HEK293 (cell line): ENCODE measurements around the gene MTHFD1L.

Experiments used
- CTCF ChIA-PET: fragments of 350-600 bp; formaldehyde crosslinking; extraction: SDS; loops from one replicate; lab custom pipeline; 2021; ENCODE audit warnings: antibody characterized with exemption; lab: Yijun Ruan, JAX
- POLR2A ChIA-PET: fragments of 300-600 bp; formaldehyde crosslinking; extraction: SDS; loops from one replicate; lab custom pipeline; 2020; ENCODE audit warnings: antibody characterized with exemption, inconsistent platforms; lab: Yijun Ruan, JAX
- H3K27ac ChIP-seq: fragments of 200-500 bp; sonication (Bioruptor generic); 2 replicates; pipeline ENCODE4 v1.5.1; 2014; ENCODE audit warnings: low read depth, low read length, control low read depth, inconsistent platforms; ENCODE audit errors: extremely low read depth
- H3K36me3 ChIP-seq, 2 experiments: fragments of 200-500 bp in 1 of 2; sonication (Bioruptor generic) in 1 of 2; 1 replicate in 1 of 2; 2 replicates in 1 of 2; pipeline ENCODE4 v1.5.1; 2014 to 2017; ENCODE audit warnings: inconsistent platforms in 2 of 2, low read length in 2 of 2; ENCODE audit not compliant: control insufficient read depth in 2 of 2, insufficient read depth in 1 of 2
- H3K4me1 ChIP-seq: fragments of 200-500 bp; sonication (Bioruptor generic); 2 replicates; pipeline ENCODE4 v1.5.1; 2014; ENCODE audit warnings: mild to moderate bottlenecking, low read length, inconsistent platforms; ENCODE audit not compliant: control insufficient read depth, insufficient read depth
- H3K4me3 ChIP-seq: 2 replicates; pipeline ENCODE4 v1.5.1; 2011; ENCODE audit warnings: low read depth, mild to moderate bottlenecking, control low read depth, low read length, moderate library complexity
- H3K9me3 ChIP-seq: fragments of 200-500 bp; sonication (Bioruptor generic); 2 replicates; pipeline ENCODE4 v1.5.1; 2014; ENCODE audit warnings: low read depth, low read length, inconsistent platforms; ENCODE audit not compliant: control insufficient read depth, insufficient read depth
- GLI4 ChIP-seq: fragments of 450-650 bp; formaldehyde crosslinking; IDR thresholded peaks from 2 replicates; pipeline ENCODE4 v1.5.1; 2016; ENCODE audit warnings: missing biosample characterization, missing genetic modification characterization
- GLIS2 ChIP-seq: fragments of 450-650 bp; formaldehyde crosslinking; IDR thresholded peaks from 2 replicates; pipeline ENCODE4 v1.5.1; 2016; ENCODE audit warnings: missing biosample characterization, missing genetic modification characterization
- OSR2 ChIP-seq: fragments of 450-650 bp; formaldehyde crosslinking; IDR thresholded peaks from 2 replicates; pipeline ENCODE4 v1.5.1; 2016; ENCODE audit warnings: missing biosample characterization, missing genetic modification characterization
- YY1 ChIP-seq: fragments of 450-650 bp; formaldehyde crosslinking; IDR thresholded peaks from 2 replicates; pipeline ENCODE4 v1.5.1; 2018; ENCODE audit warnings: missing biosample characterization, missing genetic modification characterization
- ZBTB20 ChIP-seq: fragments of 450-650 bp; formaldehyde crosslinking; IDR thresholded peaks from 2 replicates; pipeline ENCODE4 v1.5.1; 2016; ENCODE audit warnings: missing biosample characterization, missing genetic modification characterization
- ZFP41 ChIP-seq: fragments of 450-650 bp; formaldehyde crosslinking; IDR thresholded peaks from 2 replicates; pipeline ENCODE4 v1.5.1; 2016; ENCODE audit warnings: missing biosample characterization, missing genetic modification characterization, borderline replicate concordance
- ZNF211 ChIP-seq: fragments of 450-650 bp; formaldehyde crosslinking; IDR thresholded peaks from 2 replicates; pipeline ENCODE4 v1.5.1; 2016; ENCODE audit warnings: low read depth, missing biosample characterization, missing genetic modification characterization
- ZNF239 ChIP-seq: fragments of 450-650 bp; formaldehyde crosslinking; IDR thresholded peaks from 2 replicates; pipeline ENCODE4 v1.5.1; 2016; ENCODE audit warnings: missing biosample characterization, missing genetic modification characterization
- ZNF48 ChIP-seq: fragments of 450-650 bp; formaldehyde crosslinking; IDR thresholded peaks from 2 replicates; pipeline ENCODE4 v1.5.1; 2016; ENCODE audit warnings: missing biosample characterization, missing genetic modification characterization
- ZNF518A ChIP-seq: fragments of 450-650 bp; formaldehyde crosslinking; conservative IDR thresholded peaks from 2 replicates; pipeline ENCODE4 v1.5.1; 2016; ENCODE audit warnings: low read depth, missing biosample characterization, missing genetic modification characterization
- ZNF660 ChIP-seq: fragments of 450-650 bp; IDR thresholded peaks from 2 replicates; pipeline ENCODE4 v1.5.1; 2018; ENCODE audit warnings: missing biosample characterization, mild to moderate bottlenecking, missing genetic modification characterization
- ZNF701 ChIP-seq: fragments of 450-650 bp; formaldehyde crosslinking; IDR thresholded peaks from 2 replicates; pipeline ENCODE4 v1.5.1; 2016; ENCODE audit warnings: missing biosample characterization, missing genetic modification characterization
- ZNF785 ChIP-seq: fragments of 450-650 bp; formaldehyde crosslinking; IDR thresholded peaks from 2 replicates; pipeline ENCODE4 v1.5.1; 2016; ENCODE audit warnings: missing biosample characterization, missing genetic modification characterization
- TF ChIP-seq, protein P1 (sequence below): fragments of 450-650 bp; formaldehyde crosslinking; IDR thresholded peaks from 2 replicates; pipeline ENCODE4 v1.5.1; 2016; ENCODE audit warnings: missing biosample characterization, missing genetic modification characterization
- TF ChIP-seq, protein P2 (sequence below): fragments of 450-650 bp; formaldehyde crosslinking; IDR thresholded peaks from 2 replicates; pipeline ENCODE4 v1.5.1; 2016; ENCODE audit warnings: missing biosample characterization, missing genetic modification characterization

Gene MTHFD1L

DNA sequence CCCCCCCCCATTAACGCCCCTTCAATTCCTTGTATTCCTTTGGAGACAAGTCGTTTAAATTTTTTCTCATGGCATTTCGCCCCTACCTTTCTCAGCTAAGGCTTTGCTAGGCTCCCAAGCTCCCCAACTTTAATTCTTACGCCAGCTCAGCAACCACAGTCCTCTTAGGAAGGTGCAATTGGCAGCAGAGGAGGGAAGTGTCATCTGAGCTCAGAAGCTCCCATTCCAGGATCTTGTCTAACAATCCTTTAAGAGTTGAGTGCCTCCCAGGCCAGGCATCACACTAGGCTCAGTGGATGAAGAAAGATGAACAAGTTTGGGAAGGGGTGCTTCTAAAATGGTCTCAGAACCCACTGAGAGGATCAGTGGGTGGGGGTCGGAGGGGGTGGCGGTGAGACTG, 243.0 kb downstream of the MTHFD1L start:
- Histone ChIP-seq H3K36me3 (no peaks in the 10 kb centered on the region), H3K27ac (no peak overlapping the region), H3K9me3 (no peaks in the 10 kb centered on the region), H3K4me3 (no peak overlapping the region), H3K4me1 (peaks cover 2% of the 10 kb centered on the region; the same call in 1 of the 2 replicates)
- ChIA-PET POLR2A (interaction anchor here (0.6 kb wide), 1 partner anchor 46 kb away, joined by 8 read pairs; no protein-coding TSS in a partner anchor), CTCF (interaction anchor here (1.5 kb wide), 1 partner anchor 94 kb away, joined by 5 read pairs; no protein-coding TSS in a partner anchor)
- no peak for TF ChIP-seq ZNF518A (tag by site-specific recombination)
- TF ChIP-seq ZNF660 (tag by site-specific recombination): no peak
- TF ChIP-seq ZNF701: no peak
- TF ChIP-seq, protein P1, sequence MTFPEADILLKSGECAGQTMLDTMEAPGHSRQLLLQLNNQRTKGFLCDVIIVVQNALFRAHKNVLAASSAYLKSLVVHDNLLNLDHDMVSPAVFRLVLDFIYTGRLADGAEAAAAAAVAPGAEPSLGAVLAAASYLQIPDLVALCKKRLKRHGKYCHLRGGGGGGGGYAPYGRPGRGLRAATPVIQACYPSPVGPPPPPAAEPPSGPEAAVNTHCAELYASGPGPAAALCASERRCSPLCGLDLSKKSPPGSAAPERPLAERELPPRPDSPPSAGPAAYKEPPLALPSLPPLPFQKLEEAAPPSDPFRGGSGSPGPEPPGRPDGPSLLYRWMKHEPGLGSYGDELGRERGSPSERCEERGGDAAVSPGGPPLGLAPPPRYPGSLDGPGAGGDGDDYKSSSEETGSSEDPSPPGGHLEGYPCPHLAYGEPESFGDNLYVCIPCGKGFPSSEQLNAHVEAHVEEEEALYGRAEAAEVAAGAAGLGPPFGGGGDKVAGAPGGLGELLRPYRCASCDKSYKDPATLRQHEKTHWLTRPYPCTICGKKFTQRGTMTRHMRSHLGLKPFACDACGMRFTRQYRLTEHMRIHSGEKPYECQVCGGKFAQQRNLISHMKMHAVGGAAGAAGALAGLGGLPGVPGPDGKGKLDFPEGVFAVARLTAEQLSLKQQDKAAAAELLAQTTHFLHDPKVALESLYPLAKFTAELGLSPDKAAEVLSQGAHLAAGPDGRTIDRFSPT (tag by site-specific recombination): no peak
- no peak for TF ChIP-seq ZBTB20 (tag by site-specific recombination)

- H3K4me3 ChIP-seq: no peak overlapping the region
- no peaks in the 10 kb centered on the region for H3K36me3 ChIP-seq
- ChIA-PET POLR2A (no interaction called here), CTCF (interaction anchor here (0.7 kb wide), 1 partner anchor 41 kb away, joined by 3 read pairs; no protein-coding TSS in a partner anchor)
- no peaks in the 10 kb centered on the region for H3K9me3 ChIP-seq
- peaks cover 2% of the 10 kb centered on the region; the same call in 1 of the 2 replicates for H3K4me1 ChIP-seq
- TF ChIP-seq OSR2 (tag by site-specific recombination) (no peak), ZFP41 (tag by site-specific recombination) (no peak), ZNF239 (tag by site-specific recombination) (no peak), GLI4 (tag by site-specific recombination) (no peak), ZNF785 (tag by site-specific recombination) (no peak)
- no peak overlapping the region for H3K27ac ChIP-seq
Measured at GRCh38 chr6:151109361-151109760, 243.9 kb downstream of the MTHFD1L start.

- TF ChIP-seq ZNF211 (tag by site-specific recombination): no peak
- no peak for TF ChIP-seq ZNF48 (tag by site-specific recombination)
- TF ChIP-seq YY1 (tag by site-specific recombination): no peak
- TF ChIP-seq, protein P2, sequence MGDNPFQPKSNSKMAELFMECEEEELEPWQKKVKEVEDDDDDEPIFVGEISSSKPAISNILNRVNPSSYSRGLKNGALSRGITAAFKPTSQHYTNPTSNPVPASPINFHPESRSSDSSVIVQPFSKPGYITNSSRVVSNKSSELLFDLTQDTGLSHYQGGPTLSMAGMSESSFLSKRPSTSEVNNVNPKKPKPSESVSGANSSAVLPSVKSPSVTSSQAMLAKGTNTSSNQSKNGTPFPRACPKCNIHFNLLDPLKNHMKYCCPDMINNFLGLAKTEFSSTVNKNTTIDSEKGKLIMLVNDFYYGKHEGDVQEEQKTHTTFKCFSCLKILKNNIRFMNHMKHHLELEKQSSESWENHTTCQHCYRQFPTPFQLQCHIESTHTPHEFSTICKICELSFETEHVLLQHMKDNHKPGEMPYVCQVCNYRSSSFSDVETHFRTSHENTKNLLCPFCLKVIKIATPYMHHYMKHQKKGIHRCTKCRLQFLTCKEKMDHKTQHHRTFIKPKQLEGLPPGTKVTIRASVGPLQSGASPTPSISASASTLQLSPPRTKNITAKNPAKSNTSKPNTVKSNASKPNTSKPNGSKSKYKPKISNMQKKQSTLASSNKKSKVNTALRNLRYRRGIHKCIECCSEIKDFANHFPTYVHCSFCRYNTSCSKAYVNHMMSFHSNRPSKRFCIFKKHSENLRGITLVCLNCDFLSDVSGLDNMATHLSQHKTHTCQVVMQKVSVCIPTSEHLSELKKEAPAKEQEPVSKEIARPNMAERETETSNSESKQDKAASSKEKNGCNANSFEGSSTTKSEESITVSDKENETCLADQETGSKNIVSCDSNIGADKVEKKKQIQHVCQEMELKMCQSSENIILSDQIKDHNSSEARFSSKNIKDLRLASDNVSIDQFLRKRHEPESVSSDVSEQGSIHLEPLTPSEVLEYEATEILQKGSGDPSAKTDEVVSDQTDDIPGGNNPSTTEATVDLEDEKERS: no peak
- TF ChIP-seq GLIS2 (tag by site-specific recombination): no peak
- H3K27ac ChIP-seq: no peak overlapping the region
- H3K4me1 ChIP-seq: peaks cover 2% of the 10 kb centered on the region; the same call in 1 of the 2 replicates
- no peaks in the 10 kb centered on the region for H3K36me3 ChIP-seq
- ChIA-PET CTCF (interaction anchor here (0.7 kb wide), 1 partner anchor 41 kb away, joined by 3 read pairs; no protein-coding TSS in a partner anchor), POLR2A (no interaction called here)
- no peak overlapping the region for H3K4me3 ChIP-seq
- no peaks in the 10 kb centered on the region for H3K9me3 ChIP-seq
Measured at GRCh38 chr6:151109869-151110575, 244.5 kb downstream of the MTHFD1L start.
